GM10248 (cell line): ENCODE measurements around the gene PIN4.

Experiments
- CTCF ChIA-PET: fragments of 300-600 bp; sonication (Branson Sonifier 250); formaldehyde crosslinking; extraction: SDS; loops from one replicate; lab custom pipeline; 2021; ENCODE audit warnings: antibody characterized with exemption; lab: Yijun Ruan, JAX
- POLR2A ChIA-PET: fragments of 350-650 bp; sonication (Branson Sonifier 250); formaldehyde crosslinking; extraction: SDS; loops from one replicate; lab custom pipeline; 2020; ENCODE audit warnings: antibody characterized with exemption; lab: Yijun Ruan, JAX
- DNase-seq: peaks from one replicate; pipeline ENCODE4 v3.0.0; 2012; ENCODE audit errors: extremely low spot score
- TF ChIP-seq, protein P1 (sequence below): IDR thresholded peaks from 2 replicates; pipeline ENCODE4 v1.5.1; 2012; ENCODE audit warnings: mild to moderate bottlenecking, low read depth; ENCODE audit errors: extremely low read depth, missing control alignments, control extremely low read depth

Gene PIN4

DNA sequence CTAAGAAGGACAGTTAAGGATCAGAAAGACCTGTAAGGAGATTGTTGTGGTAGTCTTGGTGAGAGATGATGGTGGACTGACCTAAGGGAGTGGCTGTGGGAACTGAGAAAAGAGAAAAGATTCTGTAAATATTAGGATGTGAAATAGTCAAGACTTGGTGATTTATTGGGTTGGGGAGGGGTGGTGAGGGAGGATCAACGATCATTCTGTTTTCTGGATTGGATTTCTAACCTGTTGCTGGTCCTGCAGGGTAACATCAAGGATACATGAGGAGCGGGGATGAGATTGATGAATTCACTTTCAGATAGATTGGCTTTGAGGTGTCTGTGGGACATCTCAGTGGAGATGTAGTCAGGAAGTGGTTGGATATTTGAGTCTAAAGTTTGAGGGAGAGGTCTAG is 1.4 kb downstream of the PIN4 start:
- ChIA-PET POLR2A (no interaction called here), CTCF (no interaction called here)
- TF ChIP-seq, protein P1, sequence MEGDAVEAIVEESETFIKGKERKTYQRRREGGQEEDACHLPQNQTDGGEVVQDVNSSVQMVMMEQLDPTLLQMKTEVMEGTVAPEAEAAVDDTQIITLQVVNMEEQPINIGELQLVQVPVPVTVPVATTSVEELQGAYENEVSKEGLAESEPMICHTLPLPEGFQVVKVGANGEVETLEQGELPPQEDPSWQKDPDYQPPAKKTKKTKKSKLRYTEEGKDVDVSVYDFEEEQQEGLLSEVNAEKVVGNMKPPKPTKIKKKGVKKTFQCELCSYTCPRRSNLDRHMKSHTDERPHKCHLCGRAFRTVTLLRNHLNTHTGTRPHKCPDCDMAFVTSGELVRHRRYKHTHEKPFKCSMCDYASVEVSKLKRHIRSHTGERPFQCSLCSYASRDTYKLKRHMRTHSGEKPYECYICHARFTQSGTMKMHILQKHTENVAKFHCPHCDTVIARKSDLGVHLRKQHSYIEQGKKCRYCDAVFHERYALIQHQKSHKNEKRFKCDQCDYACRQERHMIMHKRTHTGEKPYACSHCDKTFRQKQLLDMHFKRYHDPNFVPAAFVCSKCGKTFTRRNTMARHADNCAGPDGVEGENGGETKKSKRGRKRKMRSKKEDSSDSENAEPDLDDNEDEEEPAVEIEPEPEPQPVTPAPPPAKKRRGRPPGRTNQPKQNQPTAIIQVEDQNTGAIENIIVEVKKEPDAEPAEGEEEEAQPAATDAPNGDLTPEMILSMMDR: no peak

DNA sequence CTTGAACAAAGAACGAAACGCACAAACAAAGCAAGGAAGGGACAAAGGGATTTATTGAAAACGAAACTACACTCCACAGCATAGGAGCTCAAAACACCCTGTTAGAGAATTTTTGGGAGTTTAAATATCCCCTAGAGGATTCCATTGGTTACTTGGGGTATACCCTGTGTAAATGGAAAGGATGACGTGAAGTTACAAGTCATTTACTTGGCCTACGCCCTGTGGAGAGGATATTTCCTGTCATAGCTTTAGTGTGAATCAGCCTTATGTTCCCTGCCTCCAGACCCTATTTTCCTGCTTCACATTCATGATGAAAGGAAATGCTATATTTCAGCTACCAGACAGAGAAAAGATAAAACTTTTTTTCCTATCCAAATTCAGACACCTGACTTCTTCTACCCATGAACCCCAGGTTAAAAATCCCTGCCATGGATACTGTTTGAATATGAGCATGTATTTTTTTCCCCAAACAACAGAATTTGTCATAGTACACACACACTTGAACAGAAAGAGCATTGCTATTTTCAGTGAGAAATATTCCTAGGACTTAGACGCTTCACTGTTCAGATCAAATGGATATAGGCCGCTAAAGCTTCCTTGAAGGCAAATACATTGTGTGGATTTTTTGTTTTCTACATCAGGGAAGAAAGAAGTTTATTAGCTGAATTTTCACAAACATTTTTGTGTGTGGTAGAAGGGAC is 20.4 kb downstream of the PIN4 start:
- TF ChIP-seq, protein P1: no peak
- ChIA-PET POLR2A (no interaction called here), CTCF (no interaction called here)
- no peak for DNase-seq

More for the DNA sequence above, 1.4 kb downstream of the PIN4 start:
- DNase-seq: no peak

DNA sequence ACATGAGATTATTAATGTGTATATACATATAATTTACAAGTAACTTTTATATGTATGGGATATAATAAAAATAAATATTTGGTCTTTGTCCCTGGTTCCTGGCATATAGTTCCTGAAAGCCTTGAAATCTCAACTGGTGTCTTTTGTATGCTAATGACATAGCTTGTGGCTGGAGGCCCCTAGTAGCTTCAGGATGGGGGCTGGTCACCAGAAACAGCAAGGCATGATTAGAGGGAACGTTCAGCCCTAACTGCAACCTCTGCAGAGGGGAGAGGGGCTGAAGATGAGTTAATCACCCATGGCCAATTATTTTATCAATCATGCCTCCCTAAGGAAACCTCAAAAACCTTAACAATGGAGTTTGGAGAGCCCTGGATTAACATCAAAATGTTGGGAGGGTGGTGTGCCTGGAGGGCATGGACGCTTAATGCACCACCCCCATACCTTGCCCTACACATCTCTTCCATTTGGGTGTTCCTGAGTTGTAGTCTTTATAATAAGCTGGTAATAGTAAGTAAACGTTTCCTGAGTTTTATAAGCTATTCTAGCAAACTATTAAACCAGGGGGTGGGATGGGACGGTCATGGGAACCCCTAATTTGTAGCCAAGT is 21.3 kb downstream of the PIN4 start:
- POLR2A ChIA-PET: interaction anchor here (0.6 kb wide), 1 partner anchor 668 kb away, joined by 12 read pairs; no protein-coding TSS in a partner anchor
- no peak for DNase-seq
- CTCF ChIA-PET: no interaction called here
- TF ChIP-seq, protein P1: no peak

DNA sequence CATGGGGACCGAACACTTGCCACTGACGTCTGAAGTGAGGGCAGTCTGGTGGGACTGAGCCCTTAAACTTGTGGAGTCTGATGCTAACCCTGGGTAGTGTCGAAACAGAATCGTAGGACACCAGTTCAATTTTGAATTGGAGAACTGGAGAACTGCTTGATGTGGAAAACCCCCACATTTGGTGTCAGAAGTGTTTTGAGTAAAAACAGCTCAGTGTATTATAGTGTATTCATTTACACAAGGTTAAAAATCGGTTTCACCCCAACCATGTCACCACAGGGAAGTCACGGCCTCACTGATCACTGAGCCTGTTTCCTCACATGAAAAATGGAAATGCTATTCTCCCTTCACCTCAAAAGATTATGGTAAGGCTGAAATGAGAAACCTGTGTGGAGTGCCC is 21.9 kb downstream of the PIN4 start:
- TF ChIP-seq, protein P1: no peak
- DNase-seq: no peak
- POLR2A ChIA-PET: interaction anchor here (0.6 kb wide), 1 partner anchor 668 kb away, joined by 12 read pairs; no protein-coding TSS in a partner anchor
- CTCF ChIA-PET: no interaction called here

DNA sequence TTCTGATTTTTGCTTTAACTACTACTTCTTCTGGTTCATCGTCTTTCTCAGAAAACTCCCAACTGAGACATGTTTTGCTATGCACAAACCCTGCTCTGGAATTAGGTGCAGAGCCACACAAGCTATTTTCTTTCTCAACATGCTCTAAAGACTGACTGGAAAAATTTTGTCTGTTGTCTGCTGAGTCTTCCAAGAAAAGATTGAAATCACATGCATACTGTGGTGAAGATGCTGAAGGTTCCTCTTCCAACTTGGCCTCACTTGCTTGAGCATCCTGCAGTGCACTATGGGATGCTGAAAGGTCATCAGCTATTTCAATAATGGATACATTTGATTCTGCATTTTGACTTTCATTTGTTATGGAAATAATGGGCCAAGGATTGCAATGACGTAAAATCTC is 24.1 kb downstream of the PIN4 start:
- ChIA-PET CTCF (interaction anchor here (1.6 kb wide), 1 partner anchor 40 kb away, joined by 6 read pairs; no protein-coding TSS in a partner anchor), POLR2A (no interaction called here)
- TF ChIP-seq, protein P1: no peak
- no peak for DNase-seq

DNA sequence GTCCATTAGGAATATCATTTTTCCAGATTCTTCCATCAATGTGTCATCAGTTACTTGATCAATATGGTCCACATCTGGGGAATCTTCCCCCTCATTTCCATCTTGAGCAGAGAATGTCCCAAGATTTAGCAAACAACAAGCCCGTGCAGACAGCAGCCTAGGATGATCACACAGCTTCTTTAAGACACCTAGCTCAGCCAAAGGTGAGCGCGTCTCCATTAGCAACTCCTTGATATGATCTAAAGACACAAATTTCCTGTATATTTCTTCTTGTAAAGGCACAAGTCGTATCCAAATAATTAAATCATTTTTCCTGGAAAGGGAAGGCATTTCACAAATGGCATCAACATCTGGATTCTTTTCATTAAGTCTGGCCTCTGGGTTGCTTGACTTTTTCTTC is 25.8 kb downstream of the PIN4 start:
- ChIA-PET POLR2A (no interaction called here), CTCF (no interaction called here)
- DNase-seq: no peak
- TF ChIP-seq, protein P1: no peak
